ENCODE results near the gene TBCD.
A peak's percentile ranks its signal among the peaks of the same experiment; 100 is the strongest.

Gene TBCD

GRCh38 chr17:82808006-82808405 lies 56.1 kb downstream of the TBCD start:
- TF ChIP-seq, protein P1, sequence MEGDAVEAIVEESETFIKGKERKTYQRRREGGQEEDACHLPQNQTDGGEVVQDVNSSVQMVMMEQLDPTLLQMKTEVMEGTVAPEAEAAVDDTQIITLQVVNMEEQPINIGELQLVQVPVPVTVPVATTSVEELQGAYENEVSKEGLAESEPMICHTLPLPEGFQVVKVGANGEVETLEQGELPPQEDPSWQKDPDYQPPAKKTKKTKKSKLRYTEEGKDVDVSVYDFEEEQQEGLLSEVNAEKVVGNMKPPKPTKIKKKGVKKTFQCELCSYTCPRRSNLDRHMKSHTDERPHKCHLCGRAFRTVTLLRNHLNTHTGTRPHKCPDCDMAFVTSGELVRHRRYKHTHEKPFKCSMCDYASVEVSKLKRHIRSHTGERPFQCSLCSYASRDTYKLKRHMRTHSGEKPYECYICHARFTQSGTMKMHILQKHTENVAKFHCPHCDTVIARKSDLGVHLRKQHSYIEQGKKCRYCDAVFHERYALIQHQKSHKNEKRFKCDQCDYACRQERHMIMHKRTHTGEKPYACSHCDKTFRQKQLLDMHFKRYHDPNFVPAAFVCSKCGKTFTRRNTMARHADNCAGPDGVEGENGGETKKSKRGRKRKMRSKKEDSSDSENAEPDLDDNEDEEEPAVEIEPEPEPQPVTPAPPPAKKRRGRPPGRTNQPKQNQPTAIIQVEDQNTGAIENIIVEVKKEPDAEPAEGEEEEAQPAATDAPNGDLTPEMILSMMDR (IDR thresholded peaks at IDR 0.05; ENCODE audit: low read depth, low read length, missing control alignments): no peak
- no peak for DNase-seq (ENCODE audit: low read depth)
- in situ Hi-C loops (cut with HindIII; ENCODE audit: low sequenced_read_pairs): no loop called here
- H3K4me3 ChIP-seq (ENCODE audit: low read depth, low read length): no peak overlapping the region

DNA sequence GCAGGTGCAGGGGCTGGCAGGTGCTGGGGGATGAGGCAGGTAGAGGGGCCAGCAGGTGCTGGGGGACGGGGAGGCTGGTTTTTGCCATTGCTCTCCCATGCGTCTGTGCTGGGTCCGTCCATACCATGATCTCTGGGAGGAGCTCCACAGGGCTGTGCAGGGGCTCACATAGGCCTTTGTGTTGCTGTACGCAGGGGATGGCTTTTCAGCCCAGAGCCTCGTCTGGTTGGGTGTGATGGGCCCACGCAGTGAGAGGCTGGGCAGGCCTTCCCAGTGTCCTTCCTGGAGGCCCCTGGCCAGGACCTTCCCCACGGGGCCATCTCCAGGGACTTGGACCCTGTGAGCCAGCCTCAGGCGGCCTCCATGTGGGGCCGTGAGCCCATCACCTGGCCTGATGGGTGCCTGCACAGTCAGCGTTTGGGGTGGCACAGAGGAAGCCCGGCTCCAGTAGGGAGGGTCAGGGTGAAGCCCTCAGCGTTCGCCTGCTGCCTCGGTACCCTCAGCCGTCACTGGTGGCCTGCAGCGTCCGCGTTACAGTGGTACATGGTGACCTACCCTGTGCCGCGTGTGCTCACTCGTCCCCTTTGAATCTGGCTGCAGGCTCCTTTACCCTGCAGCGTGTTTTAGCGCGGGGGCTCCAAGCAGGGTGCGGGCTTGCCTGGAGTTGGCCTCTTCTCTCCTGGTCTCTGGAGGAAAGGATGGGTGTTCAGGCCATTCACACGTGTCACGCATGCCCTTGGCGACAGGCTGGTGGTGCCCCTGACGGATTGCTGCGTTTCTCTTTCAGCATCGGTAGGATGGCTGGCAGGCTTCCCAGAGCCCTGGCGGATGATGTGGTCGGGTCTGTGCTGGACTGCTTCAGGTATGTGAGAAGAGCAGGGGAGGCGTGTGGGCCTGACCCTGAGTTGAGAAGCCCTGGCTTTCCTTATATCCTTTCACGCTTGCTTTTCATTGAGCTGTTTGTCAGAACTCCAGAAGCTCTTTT lies 57.3 kb downstream of the TBCD start:
- in situ Hi-C loops (cut with HindIII; ENCODE audit: low sequenced_read_pairs): no loop called here
- TF ChIP-seq, protein P1 (IDR thresholded peaks at IDR 0.05; ENCODE audit: low read depth, low read length, missing control alignments): no peak

GRCh38 chr17:82810644-82811430 lies 59.0 kb downstream of the TBCD start:
- no peak overlapping the region for H3K4me3 ChIP-seq (ENCODE audit: low read depth, low read length)
- TF ChIP-seq, protein P1 (IDR thresholded peaks at IDR 0.05; ENCODE audit: low read depth, low read length, missing control alignments): no peak
- in situ Hi-C loops (cut with HindIII; ENCODE audit: low sequenced_read_pairs): no loop called here
- DNase-seq (ENCODE audit: low read depth): no peak

More for the DNA sequence above, 57.3 kb downstream of the TBCD start:
- peak; percentile 19 for DNase-seq (ENCODE audit: low read depth)
- no peak overlapping the region for H3K4me3 ChIP-seq (ENCODE audit: low read depth, low read length)

DNA sequence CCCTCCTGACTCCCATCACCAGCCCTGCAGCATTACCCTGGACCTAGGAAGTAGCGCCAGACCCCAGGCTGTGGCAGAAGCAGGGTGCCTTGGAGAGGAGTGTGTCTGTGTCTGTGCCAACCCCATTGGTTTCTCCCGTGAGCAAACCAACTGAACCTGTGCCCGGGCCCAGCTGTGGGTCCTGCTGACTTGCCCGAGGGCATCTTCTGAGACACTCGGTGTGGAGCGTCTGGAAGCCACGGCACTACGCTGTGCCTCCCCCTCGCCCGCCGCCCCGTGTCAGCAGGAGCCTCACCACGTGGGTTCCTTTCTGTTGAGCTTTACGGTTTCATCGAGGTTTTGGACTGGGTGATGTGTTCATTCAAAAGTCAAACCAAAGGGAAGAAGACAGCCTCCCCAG lies 60.2 kb downstream of the TBCD start:
- TF ChIP-seq, protein P1 (IDR thresholded peaks at IDR 0.05; ENCODE audit: low read depth, low read length, missing control alignments): no peak
- no peak for DNase-seq (ENCODE audit: low read depth)
- in situ Hi-C loops (cut with HindIII; ENCODE audit: low sequenced_read_pairs): no loop called here
- H3K4me3 ChIP-seq (ENCODE audit: low read depth, low read length): no peak overlapping the region

DNA sequence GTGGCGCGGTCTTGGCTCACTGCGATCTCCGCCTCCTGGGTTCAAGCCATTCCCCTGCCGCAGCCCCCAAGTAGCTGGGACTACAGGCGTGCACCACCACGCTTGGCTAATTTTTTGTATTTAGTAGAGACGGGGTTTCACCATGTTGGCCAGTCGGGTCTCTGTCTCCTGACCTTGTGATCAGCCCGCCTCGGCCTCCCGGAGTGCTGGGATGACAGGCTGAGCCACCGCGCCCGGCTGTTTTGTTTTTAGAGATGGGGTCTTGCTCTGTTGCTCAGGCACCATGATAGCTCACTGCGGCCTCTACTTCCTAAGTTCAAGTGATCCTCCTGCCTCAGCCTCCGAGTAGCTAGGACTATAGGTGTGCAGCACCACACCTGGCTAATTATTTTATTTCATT lies 60.7 kb downstream of the TBCD start:
- H3K4me3 ChIP-seq (ENCODE audit: low read depth, low read length): no peak overlapping the region
- in situ Hi-C loops (cut with HindIII; ENCODE audit: low sequenced_read_pairs): no loop called here
- DNase-seq (ENCODE audit: low read depth): no peak
- TF ChIP-seq, protein P1 (IDR thresholded peaks at IDR 0.05; ENCODE audit: low read depth, low read length, missing control alignments): no peak

- in situ Hi-C loops (cut with HindIII; ENCODE audit: low sequenced_read_pairs): no loop called here
These were observed 61.6 kb downstream of the TBCD start for GRCh38 chr17:82813299-82814051.

More at GRCh38 chr17:82813299-82814051, 61.6 kb downstream of the TBCD start:
- DNase-seq (ENCODE audit: low read depth): no peak
- no peak overlapping the region for H3K4me3 ChIP-seq (ENCODE audit: low read depth, low read length)
- TF ChIP-seq, protein P1 (IDR thresholded peaks at IDR 0.05; ENCODE audit: low read depth, low read length, missing control alignments): no peak

All from astrocyte of the cerebellum (primary cell).